AG04450 (cell line): ENCODE results near the gene NCL. TPM values are rescaled to one million over a fixed set of nuclear protein-coding genes. Genes with fewer than 3 reads are reported as not detected.
A peak's percentile ranks its signal among the peaks of the same experiment; 100 is the strongest.

Source experiments
- CTCF ChIA-PET: fragments of 300-600, 350-600 bp; formaldehyde crosslinking; extraction: SDS; loops from one replicate; lab custom pipeline; 2022; ENCODE audit warnings: antibody characterized with exemption, inconsistent platforms; lab: Charles Lee
- POLR2A ChIA-PET: fragments of 350-600 bp; formaldehyde crosslinking; extraction: SDS; loops from one replicate; lab custom pipeline; 2021; ENCODE audit warnings: antibody characterized with exemption, inconsistent platforms; lab: Yijun Ruan, JAX
- DNase-seq: peaks from one replicate; pipeline ENCODE4 v3.0.0-alpha.2; 2011; ENCODE audit warnings: low read depth, low spot score
- H3K27ac ChIP-seq: one replicate; pipeline ENCODE4 v1.5.1; 2012; ENCODE audit warnings: low read depth, low read length, control low read depth
- H3K27me3 ChIP-seq: one replicate; pipeline ENCODE4 v1.6.0; 2012; ENCODE audit warnings: low read length; ENCODE audit not compliant: control insufficient read depth, insufficient read depth
- H3K4me3 ChIP-seq: 2 replicates; pipeline ENCODE4 v1.5.1; 2011; ENCODE audit warnings: mild to moderate bottlenecking, low read depth, low read length, control low read depth
- H3K9me3 ChIP-seq: 2 replicates; pipeline ENCODE4 v1.5.1; 2012; ENCODE audit warnings: low read length; ENCODE audit not compliant: control insufficient read depth, insufficient read depth
- CTCF ChIP-seq: IDR thresholded peaks from 2 replicates; pipeline ENCODE4 v1.5.1; 2011; ENCODE audit warnings: low read depth, low read length, control low read depth, inconsistent platforms
- polyA plus RNA-seq: library from polyadenylated mRNA; depleted of rRNA; stranded (reverse); fragments of >200 nt; gene quantifications from 2 replicates; pipeline ENCODE4 v1.2.3, GENCODE V29; 2011

NCL gene
- polyA plus RNA-seq, 1 experiment: 165 TPM

- Histone ChIP-seq H3K4me3 (no peak overlapping the region), H3K27me3 (peaks cover 8% of the 10 kb centered on the region), H3K9me3 (peaks cover 4% of the 10 kb centered on the region; the same call in 1 of the 2 replicates), H3K27ac (no peak overlapping the region)
- no peak for DNase-seq
- no peak for TF ChIP-seq CTCF
- POLR2A ChIA-PET: interaction anchor here (1.2 kb wide), 1 partner anchor 24 kb away, joined by 4 read pairs; the partner anchor contains the start of gene NCL
- CTCF ChIA-PET: interaction anchor here (1.0 kb wide), 1 partner anchor 12 kb away, joined by 4 read pairs; no protein-coding TSS in a partner anchor
Measured at GRCh38 chr2:231488331-231488730, 24.0 kb upstream of the NCL start.

- POLR2A ChIA-PET: no interaction called here
- no peak overlapping the region for H3K4me3 ChIP-seq
- CTCF ChIA-PET: no interaction called here
- peaks cover 5% of the 10 kb centered on the region for H3K27me3 ChIP-seq
- peaks cover 4% of the 10 kb centered on the region; the same call in 1 of the 2 replicates for H3K9me3 ChIP-seq
- no peak overlapping the region for H3K27ac ChIP-seq
- no peak for DNase-seq
- no peak for TF ChIP-seq CTCF
Measured at GRCh38 chr2:231486851-231487596, 22.7 kb upstream of the NCL start.

- POLR2A ChIA-PET: interaction anchor here (1.5 kb wide), 1 partner anchor 20 kb away, joined by 10 read pairs; the partner anchor contains the start of gene NCL
- Histone ChIP-seq H3K4me3 (0 out of 2 replicates have a peak overlapping the region, but pooled peaks have one; percentile 17), H3K9me3 (peaks cover 4% of the 10 kb centered on the region; the same call in 1 of the 2 replicates), H3K27ac (no peak overlapping the region), H3K27me3 (peaks cover 4% of the 10 kb centered on the region)
- DNase-seq: no peak
- CTCF ChIA-PET: interaction anchor here (0.7 to 3.9 kb wide), 14 partner anchors 8 to 118 kb away, joined by 3 to 87 read pairs (median 8); partner anchors contain the start of gene NCL
- TF ChIP-seq CTCF: no peak
Measured at GRCh38 chr2:231483398-231484329, 19.4 kb upstream of the NCL start.

GRCh38 chr2:231482806-231483391, 18.6 kb upstream of the NCL start:
- ChIA-PET POLR2A (interaction anchor here (1.5 kb wide), 1 partner anchor 19 kb away, joined by 10 read pairs; the partner anchor contains the start of gene NCL), CTCF (interaction anchor here (0.6 to 3.9 kb wide), 20 partner anchors 9 to 209 kb away, joined by 3 to 87 read pairs (median 6); partner anchors contain the start of gene NCL)
- no peak overlapping the region for H3K27ac ChIP-seq
- H3K27me3 ChIP-seq: peaks cover 6% of the 10 kb centered on the region
- DNase-seq: no peak
- TF ChIP-seq CTCF: peak; percentile 89
- peaks cover 4% of the 10 kb centered on the region; the same call in 1 of the 2 replicates for H3K9me3 ChIP-seq
- H3K4me3 ChIP-seq: peak overlapping the region; percentile 17; the same call in 1 of the 2 replicates
